Colonic mucosa (tissue), 4 donors: Measurements from ENCODE around the gene CDH24. TPM values are rescaled to one million over a fixed set of nuclear protein-coding genes. Genes with fewer than 3 reads are reported as not detected.

Experiments used
- DNase-seq: peaks from one replicate; pipeline ENCODE4 v3.0.0-alpha.2; 2020
- H3K27ac ChIP-seq: fragments of 200-600 bp; one replicate; pipeline ENCODE4 v1.8.0; 2021
- H3K27me3 ChIP-seq: fragments of 200-600 bp; one replicate; pipeline ENCODE4 v1.8.0; 2021
- H3K36me3 ChIP-seq: fragments of 200-600 bp; one replicate; pipeline ENCODE4 v1.8.0; 2021
- H3K4me1 ChIP-seq: fragments of 200-600 bp; one replicate; pipeline ENCODE4 v1.8.0; 2021; ENCODE audit warnings: mild to moderate bottlenecking
- H3K4me3 ChIP-seq: fragments of 200-600 bp; one replicate; pipeline ENCODE4 v1.8.0; 2021
- H3K9ac ChIP-seq, 2 donors: one replicate each; pipeline ENCODE4 v1.7.0; 2013; ENCODE audit warnings: control low read depth in 2 of 2, low read depth in 2 of 2, low read length in 2 of 2
- H3K9me3 ChIP-seq: fragments of 200-600 bp; one replicate; pipeline ENCODE4 v1.8.0; 2021
- intact Hi-C: fragments of 100-400 bp; cut with DNase I; formaldehyde crosslinking; loops from one replicate; pipeline ENCODE4 v1.14.1; 2022
- total RNA-seq, 2 donors: library from RNA; stranded (reverse); fragmentation: NEBNext Ultra II Directional in 1 of 2; extraction: Animal tissue kit (Norgen Biotek cat#: 25700) in 1 of 2; gene quantifications; one replicate each; pipeline ENCODE4 v1.2.1, GENCODE V29; 2021
- TF ChIP-seq, protein P1 (sequence below): fragments of 200-600 bp; IDR thresholded peaks from one replicate; pipeline ENCODE4 v1.8.0; 2022; ENCODE audit warnings: antibody characterized with exemption, mild to moderate bottlenecking
- donor health status: healthy.
- donor health status: DM: no; HTN: no; CAD: no.
- donor health status: DM: no; HTN: no; CAD: no.

CDH24 gene
- total RNA-seq, 2 donors from 2014 or later: 4.4 to 11.4 TPM

DNA sequence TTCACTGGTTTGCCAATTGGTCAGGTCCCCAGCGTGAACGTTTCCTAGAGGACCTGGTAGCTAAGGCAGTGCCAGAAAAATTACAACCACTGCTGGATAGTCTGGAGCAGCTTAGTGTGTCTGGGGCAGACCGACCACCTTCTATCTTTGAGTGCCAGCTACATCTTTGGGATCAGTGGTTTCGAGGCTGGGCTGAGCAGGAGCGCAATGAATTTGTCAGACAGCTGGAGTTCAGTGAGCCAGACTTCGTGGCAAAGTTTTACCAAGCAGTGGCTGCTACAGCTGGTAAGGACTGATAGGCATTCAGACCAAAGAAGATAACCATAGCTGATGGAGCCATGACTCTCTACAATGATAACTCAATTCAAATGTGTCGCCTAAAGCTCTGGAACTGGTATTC lies 40.5 kb upstream of the CDH24 start:
- Histone ChIP-seq H3K9ac (no peak overlapping the region), H3K36me3 (no peaks in the 10 kb centered on the region), H3K4me1 (peaks cover 4% of the 10 kb centered on the region), H3K27ac (no peak overlapping the region), H3K4me3 (no peak overlapping the region), H3K27me3 (no peaks in the 10 kb centered on the region), H3K9me3 (no peaks in the 10 kb centered on the region)
- DNase-seq: no peak
- intact Hi-C loops: no loop called here
- TF ChIP-seq, protein P1, sequence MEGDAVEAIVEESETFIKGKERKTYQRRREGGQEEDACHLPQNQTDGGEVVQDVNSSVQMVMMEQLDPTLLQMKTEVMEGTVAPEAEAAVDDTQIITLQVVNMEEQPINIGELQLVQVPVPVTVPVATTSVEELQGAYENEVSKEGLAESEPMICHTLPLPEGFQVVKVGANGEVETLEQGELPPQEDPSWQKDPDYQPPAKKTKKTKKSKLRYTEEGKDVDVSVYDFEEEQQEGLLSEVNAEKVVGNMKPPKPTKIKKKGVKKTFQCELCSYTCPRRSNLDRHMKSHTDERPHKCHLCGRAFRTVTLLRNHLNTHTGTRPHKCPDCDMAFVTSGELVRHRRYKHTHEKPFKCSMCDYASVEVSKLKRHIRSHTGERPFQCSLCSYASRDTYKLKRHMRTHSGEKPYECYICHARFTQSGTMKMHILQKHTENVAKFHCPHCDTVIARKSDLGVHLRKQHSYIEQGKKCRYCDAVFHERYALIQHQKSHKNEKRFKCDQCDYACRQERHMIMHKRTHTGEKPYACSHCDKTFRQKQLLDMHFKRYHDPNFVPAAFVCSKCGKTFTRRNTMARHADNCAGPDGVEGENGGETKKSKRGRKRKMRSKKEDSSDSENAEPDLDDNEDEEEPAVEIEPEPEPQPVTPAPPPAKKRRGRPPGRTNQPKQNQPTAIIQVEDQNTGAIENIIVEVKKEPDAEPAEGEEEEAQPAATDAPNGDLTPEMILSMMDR: no peak

DNA sequence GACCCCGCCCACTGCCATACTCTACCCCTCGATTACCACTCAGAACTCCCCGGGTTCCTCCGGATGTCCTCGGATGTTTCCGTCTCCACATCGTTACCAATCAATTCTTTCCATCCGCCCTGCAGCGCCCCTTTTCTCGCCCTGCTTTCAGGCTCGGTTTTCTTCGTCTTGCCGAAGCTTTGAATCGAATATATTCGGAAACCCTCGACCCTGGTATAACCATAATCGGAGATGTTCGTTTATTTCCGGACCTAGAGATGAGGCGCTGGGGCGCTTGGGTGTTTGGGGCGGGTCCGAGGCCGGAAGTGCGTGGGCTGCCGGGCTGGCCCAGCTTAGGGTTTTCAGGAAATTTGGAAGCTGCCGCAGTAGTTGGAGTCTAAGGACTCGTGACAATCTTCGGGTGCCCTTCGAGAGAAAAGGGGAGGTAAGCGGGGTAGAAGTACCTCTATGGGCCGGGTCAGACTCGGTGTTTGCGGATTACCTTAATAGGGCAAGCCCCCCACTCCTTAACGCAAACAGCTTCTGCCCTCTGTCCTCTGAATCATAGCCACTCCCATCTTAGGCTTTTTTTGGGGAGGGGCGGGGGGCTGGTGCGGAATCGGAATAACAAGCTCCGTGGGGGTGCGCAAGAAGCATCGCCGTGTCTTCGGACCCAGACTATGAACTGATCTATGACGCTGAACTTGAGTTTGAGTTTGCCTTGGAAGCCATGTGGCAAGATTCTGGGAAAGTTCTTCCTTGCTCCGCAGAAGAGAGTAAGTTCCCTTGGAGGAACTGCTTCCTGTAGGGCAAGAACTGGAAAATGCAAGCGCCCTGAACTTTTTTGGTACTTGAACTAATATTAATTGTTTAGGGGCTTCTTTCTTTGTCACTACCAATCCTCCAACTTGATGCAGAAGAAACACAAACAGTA lies 38.1 kb upstream of the CDH24 start, which contains the start of gene C14orf119:
TSS of gene C14orf119 (plus strand) at position 310 of the 913 bp plus-strand sequence. CDS start 2,154 bp downstream, outside the sequence.
- peaks cover 4% of the 10 kb centered on the region for H3K4me1 ChIP-seq
- intact Hi-C loops: no loop called here
- H3K4me3 ChIP-seq: peak within 1 kb of the TSS; percentile 74
- peak within 1 kb of the TSS; percentile 98 for H3K27ac ChIP-seq
- TF ChIP-seq, protein P1: no peak
- H3K36me3 ChIP-seq: peaks cover 9% of the 10 kb centered on the region
- peak within 1 kb of the TSS; percentile 98 to 99 for H3K9ac ChIP-seq
- no peaks in the 10 kb centered on the region for H3K27me3 ChIP-seq
- DNase-seq: peak; percentile 100
- no peaks in the 10 kb centered on the region for H3K9me3 ChIP-seq

DNA sequence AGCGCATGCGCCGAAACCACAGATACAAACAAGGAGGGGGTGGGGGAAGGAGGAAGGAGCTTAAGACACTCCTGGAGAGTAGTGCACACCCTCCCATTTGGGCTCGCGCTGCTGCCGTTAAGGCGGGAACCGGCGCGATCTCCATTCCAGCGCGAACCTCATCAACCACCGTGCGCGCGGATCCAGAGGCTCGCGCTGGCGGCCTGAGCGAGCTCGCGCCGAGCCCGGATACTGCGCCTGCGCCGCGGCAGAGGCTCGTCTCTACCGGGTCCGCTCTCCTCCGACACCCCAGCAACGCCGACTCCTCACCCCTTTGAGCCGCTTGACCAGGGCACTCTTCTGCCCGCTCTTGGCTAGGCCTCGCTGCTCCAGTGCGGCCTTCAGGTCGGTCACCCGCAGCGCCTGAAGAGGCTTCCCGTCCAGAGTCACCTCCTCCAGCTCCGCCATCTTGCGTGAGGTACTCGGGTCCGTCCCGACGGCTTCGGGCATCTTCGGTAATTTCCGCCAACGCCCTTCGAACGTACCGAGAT lies 37.4 kb upstream of the CDH24 start, which contains the start of gene ACIN1:
TSS of gene ACIN1 (minus strand) at position 471 of the 530 bp plus-strand sequence. CDS start at position 447, 24 bp downstream.
- TF ChIP-seq, protein P1: no peak
- Histone ChIP-seq H3K27me3 (no peaks in the 10 kb centered on the region), H3K9ac (peak within 1 kb of the TSS; percentile 98 to 99), H3K4me1 (peaks cover 4% of the 10 kb centered on the region), H3K27ac (peak within 1 kb of the TSS; percentile 98), H3K9me3 (no peaks in the 10 kb centered on the region), H3K4me3 (peak within 1 kb of the TSS; percentile 74), H3K36me3 (peaks cover 17% of the 10 kb centered on the region)
- DNase-seq: peak; percentile 85
- intact Hi-C loops: no loop called here

DNA sequence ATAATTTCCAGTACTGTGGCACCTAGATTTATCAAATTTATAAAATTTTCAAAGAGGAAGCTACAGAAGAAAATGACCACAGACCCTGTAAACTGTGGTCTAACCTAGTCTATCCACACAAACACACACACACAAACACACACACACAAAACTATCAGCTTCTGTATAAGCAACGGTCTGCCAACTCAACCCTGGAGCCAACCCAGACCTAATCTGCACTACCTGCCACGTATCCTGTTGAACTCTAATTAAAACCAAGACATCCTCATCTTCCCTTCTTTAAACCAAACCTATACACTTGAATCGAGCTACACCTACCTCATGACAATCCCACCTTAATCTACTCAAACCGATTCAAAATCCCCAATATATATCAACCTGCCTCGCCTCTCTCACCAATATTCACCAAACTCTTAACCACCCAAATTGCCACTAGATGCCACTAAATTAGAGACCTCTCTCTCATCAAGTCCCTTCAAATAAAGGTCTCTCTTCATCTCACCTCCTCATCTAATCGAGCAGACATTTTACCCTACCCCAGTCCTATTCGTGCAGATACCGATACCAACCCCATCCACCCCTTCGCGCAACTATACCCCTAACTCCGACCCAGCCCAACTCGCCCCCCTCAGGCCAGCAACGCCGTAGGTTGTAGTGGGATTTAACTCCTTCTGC lies 36.8 kb upstream of the CDH24 start:
- peak overlapping the region; percentile 74 for H3K4me3 ChIP-seq
- intact Hi-C loops: no loop called here
- H3K9me3 ChIP-seq: no peaks in the 10 kb centered on the region
- TF ChIP-seq, protein P1: no peak
- H3K4me1 ChIP-seq: peaks cover 4% of the 10 kb centered on the region
- peak overlapping the region; percentile 98 for H3K27ac ChIP-seq
- no peaks in the 10 kb centered on the region for H3K27me3 ChIP-seq
- no peak for DNase-seq
- H3K9ac ChIP-seq: peak overlapping the region; percentile 93 to 99
- H3K36me3 ChIP-seq: peaks cover 23% of the 10 kb centered on the region

DNA sequence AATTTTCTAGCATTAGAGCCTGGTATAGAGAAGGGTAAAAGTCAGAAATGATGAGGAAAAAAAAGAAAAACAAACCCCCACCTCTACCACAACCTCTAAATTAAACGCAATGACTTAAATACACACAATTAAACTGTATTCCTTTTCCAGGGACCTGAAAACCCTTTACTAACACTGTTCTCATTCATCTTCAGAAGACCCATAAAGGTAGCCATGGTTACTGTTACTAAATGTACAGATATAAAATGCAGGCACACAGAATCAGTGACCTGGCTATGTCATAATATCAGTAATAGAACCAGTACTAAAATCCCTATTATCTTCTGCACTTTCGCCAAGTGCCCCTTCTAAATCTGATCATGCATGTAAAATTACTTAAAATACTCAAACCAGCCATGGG lies 36.2 kb upstream of the CDH24 start:
- TF ChIP-seq, protein P1: no peak
- intact Hi-C loops: no loop called here
- Histone ChIP-seq H3K4me1 (peaks cover 4% of the 10 kb centered on the region), H3K27ac (no peak overlapping the region), H3K4me3 (peak overlapping the region; percentile 74), H3K27me3 (no peaks in the 10 kb centered on the region), H3K36me3 (peaks cover 26% of the 10 kb centered on the region), H3K9me3 (no peaks in the 10 kb centered on the region), H3K9ac (peak overlapping the region in 1 of 2 donors; percentile 99)
- no peak for DNase-seq
